Effector memory CD8-positive, alpha-beta T cell (primary cell): Measurements from ENCODE around the gene IL22RA1.

Experiments
- ATAC-seq: fragments of 150-1000 bp; cut with Tn5 transposase; replicated peaks from 2 replicates; pipeline ENCODE4 v1.10.0; 2021; ENCODE audit warnings: mild to moderate bottlenecking, moderate library complexity
- DNase-seq, 3 experiments: peaks; one replicate each; pipeline ENCODE4 v3.0.0; 2021
- H3K27ac Mint-ChIP-seq, 2 donors: one replicate each; pipeline ENCODE4 v1.8.0; 2022; ENCODE audit warnings: mild to moderate bottlenecking in 2 of 2, mixed read lengths in 2 of 2, moderate library complexity in 2 of 2
- H3K27me3 Mint-ChIP-seq, 2 donors: one replicate each; pipeline ENCODE4 v1.8.0; 2022; ENCODE audit warnings: mixed read lengths in 2 of 2
- H3K36me3 Mint-ChIP-seq: one replicate; pipeline ENCODE4 v1.8.0; 2022; ENCODE audit warnings: mild to moderate bottlenecking, moderate library complexity, mixed read lengths; ENCODE audit not compliant: insufficient read depth
- H3K4me1 Mint-ChIP-seq, 2 donors: one replicate each; pipeline ENCODE4 v1.8.0; 2022; ENCODE audit warnings: low read depth in 2 of 2, mixed read lengths in 2 of 2
- H3K4me3 Mint-ChIP-seq, 2 donors: one replicate each; pipeline ENCODE4 v1.8.0; 2022; ENCODE audit warnings: mild to moderate bottlenecking in 2 of 2, mixed read lengths in 2 of 2, moderate library complexity in 2 of 2
- H3K9me3 Mint-ChIP-seq, 2 donors: one replicate each; pipeline ENCODE4 v1.8.0; 2022; ENCODE audit warnings: mixed read lengths in 2 of 2

Gene IL22RA1

DNA sequence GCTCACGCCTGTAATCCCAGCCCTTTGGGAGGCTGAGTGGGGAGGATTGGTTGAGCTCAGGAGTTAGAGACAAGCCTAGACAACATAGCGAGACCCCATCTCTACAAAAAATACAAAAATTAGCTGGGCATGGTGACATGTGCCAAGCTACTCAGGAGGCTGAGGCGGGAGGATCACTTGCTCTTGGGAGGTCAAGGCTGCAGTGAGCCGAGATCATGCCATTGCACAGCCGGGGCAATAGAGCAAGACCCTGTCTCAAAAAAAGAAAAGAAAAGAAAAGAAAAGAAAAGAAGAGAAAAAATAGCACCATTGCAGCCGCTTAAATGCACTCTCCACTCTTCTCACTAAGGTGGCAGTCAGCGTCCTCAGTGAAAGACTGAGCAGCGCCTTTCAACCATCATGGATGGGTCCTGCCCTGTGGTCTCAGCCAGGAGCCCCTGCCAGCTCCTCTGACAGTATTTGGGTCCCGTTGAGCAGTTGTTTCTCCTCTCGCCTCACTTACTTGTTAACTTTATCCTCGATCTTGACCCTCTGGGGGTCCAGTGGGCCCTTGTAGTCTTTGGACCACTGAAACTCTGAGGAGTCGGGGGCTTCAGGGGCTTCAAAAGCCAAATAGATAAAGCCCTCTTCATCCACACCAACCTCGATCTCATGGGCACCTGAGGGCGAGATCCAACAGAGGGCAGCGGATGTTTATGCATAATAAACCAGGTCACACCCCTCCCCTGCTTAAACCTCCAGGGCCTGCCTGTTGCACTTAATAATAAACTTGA, 67.9 kb downstream of the IL22RA1 start:
- ATAC-seq (no peak), DNase-seq (no peak)
- no peak overlapping the region for H3K4me3 Mint-ChIP-seq
- no peaks in the 10 kb centered on the region for H3K9me3 Mint-ChIP-seq
- H3K36me3 Mint-ChIP-seq, result no peaks in the 10 kb centered on the region
- peaks cover 0 to 6% of the 10 kb centered on the region in 2 donors for H3K27me3 Mint-ChIP-seq
- H3K27ac Mint-ChIP-seq, result no peak overlapping the region
- H3K4me1 Mint-ChIP-seq, result peaks cover 0 to 3% of the 10 kb centered on the region in 2 donors

DNA sequence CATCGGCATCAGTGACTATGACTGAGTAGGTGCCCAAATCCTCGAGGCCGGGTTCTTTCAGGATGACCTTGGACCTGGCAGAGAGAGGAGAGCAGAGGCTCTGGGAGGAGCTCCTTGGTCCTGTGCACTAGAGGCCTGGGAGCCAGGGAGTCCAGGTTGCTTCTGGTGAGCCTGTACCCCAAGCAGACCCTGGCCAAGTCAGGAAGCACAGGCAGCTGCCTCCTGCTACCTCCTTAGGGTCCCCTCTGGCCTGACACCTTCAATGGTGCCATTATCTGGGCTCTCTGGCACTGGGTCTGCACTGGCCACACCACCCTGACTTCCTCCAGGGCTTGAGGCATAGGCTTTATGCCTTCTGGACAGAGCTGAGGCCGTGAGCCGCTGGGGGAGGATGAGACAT, 68.7 kb downstream of the IL22RA1 start:
- Mint-ChIP-seq H3K4me1 (peaks cover 0 to 3% of the 10 kb centered on the region in 2 donors), H3K4me3 (no peak overlapping the region), H3K27me3 (peaks cover 0 to 9% of the 10 kb centered on the region in 2 donors), H3K9me3 (no peaks in the 10 kb centered on the region), H3K27ac (no peak overlapping the region), H3K36me3 (no peaks in the 10 kb centered on the region)
- DNase-seq, result no peak
- no peak for ATAC-seq

DNA sequence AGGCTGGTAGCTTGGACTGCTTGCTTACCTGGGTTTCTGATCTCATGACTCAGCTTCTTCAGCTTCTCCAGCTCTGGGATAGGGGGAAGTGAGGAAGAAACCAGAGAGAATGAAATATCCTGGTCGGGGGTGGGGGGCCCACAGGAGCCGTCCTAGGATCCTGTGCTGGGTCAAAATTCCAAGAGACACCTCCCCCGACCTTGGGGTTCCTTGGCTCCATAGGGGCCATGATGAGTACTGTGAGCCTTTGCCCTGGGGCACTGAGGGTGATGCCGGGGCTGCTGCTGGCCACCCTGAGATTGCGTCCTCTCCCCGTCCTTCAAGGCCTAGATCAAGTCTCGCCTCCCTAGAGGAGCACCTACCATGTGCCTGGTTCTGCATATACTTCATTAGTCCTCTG, 71.0 kb downstream of the IL22RA1 start:
- Mint-ChIP-seq H3K27me3 (peaks cover 6 to 21% of the 10 kb centered on the region in 2 donors), H3K4me3 (no peak overlapping the region), H3K4me1 (peaks cover 0 to 3% of the 10 kb centered on the region in 2 donors), H3K36me3 (no peaks in the 10 kb centered on the region), H3K27ac (no peak overlapping the region), H3K9me3 (no peaks in the 10 kb centered on the region)
- ATAC-seq, result no peak
- DNase-seq, result no peak

DNA sequence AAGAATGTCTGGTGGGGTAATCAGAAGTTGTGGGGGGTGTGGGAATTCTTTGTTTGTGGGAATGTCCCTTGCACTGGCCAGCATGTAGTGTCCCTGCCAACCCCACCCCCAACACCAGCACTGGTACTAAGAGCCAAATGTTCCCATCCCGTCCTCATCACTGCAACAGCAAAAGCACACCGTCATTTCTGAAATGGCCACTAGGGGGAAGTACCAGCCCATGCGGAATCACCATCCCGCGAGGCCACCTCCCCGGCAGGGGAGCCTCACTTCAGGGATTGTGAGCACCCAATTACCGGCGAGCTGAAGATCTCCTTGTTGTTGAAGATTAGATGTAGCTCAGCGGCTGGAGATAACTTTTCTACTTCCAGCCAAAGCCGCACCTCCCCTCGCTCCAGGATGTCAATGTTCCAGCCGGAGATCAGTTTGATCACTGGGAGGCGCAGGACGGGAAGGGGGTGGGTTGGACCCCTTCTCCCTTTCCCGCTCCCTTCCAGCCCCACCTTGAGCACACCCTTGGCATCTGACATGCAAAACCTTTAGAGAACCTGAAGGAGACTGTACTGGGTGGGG, 72.0 kb downstream of the IL22RA1 start:
- ATAC-seq, result peak; percentile 78
- Mint-ChIP-seq H3K9me3 (no peaks in the 10 kb centered on the region), H3K36me3 (no peaks in the 10 kb centered on the region), H3K4me3 (no peak overlapping the region), H3K4me1 (peaks cover 0 to 3% of the 10 kb centered on the region in 2 donors), H3K27me3 (peaks cover 6 to 21% of the 10 kb centered on the region in 2 donors), H3K27ac (no peak overlapping the region)
- peak; percentile 60 to 77 (median 67) for DNase-seq

DNA sequence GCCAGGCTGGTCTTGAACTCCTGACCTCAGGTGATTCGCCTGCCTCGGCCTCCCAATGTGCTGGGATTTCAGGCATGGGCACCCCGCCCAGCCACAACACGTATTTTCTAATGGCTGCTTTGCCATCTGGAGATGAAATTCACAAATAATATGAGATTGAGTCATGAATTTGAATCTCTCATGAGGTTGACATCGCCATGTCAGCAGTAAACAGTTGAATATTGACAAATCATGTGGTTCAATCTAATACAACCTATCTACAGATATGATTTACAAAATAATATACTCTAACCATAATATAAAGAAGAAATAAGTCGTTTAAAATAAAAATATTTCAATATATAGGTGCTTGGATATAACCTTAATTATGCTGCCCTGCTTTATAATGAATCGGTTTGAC, 73.1 kb downstream of the IL22RA1 start:
- Mint-ChIP-seq H3K27me3 (peaks cover 6 to 21% of the 10 kb centered on the region in 2 donors), H3K27ac (no peak overlapping the region), H3K9me3 (no peaks in the 10 kb centered on the region), H3K36me3 (no peaks in the 10 kb centered on the region), H3K4me3 (no peak overlapping the region), H3K4me1 (peaks cover 0 to 3% of the 10 kb centered on the region in 2 donors)
- DNase-seq, result no peak
- no peak for ATAC-seq
